GM19467 (cell line): ENCODE results near the gene SMIM43.
"Not testable (repeated sequence)": the region's sequence is repeated elsewhere in the genome, so short reads cannot be mapped to it uniquely, and the experiment has no call there.

Experiments used
- ATAC-seq: cut with Tn5 transposase; IDR thresholded peaks from one replicate; pipeline ENCODE4 v1.9.1; 2021; ENCODE audit warnings: mild to moderate bottlenecking, moderate library complexity; ENCODE audit not compliant: unreplicated experiment

Gene SMIM43

DNA sequence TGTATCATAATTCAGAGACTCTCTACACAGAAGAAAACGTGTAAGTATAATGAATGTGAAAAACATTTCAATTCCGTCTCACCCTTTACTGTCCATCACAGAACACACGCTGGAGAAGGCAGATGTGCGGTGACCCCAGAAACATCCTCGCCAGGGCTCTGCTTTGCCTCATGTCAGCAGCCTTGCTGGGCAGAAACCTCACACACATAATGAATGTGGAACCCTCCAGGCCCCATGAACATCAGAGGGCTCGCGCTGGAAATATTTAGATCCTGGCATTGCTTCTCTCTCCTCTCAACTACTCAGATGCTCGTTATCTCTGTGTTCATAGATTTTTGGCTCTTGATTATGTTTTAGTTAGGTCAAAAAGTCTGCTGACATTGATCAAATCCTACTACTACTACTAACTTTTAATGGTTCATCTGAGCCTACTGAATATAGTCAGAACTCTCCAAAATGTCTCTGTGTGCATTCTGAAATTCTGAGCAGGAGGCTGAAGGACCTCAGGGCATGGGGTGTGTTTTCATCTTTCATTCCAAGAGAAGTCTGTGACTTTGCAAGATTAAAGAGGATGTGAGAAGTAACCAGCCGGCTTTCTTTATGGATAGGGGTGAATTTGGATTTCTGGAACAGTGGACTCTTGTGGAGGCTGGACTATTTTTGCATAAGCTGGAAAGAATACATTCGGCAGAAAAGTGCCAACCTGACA is 27.0 kb downstream of the SMIM43 start:
- no peak for ATAC-seq

DNA sequence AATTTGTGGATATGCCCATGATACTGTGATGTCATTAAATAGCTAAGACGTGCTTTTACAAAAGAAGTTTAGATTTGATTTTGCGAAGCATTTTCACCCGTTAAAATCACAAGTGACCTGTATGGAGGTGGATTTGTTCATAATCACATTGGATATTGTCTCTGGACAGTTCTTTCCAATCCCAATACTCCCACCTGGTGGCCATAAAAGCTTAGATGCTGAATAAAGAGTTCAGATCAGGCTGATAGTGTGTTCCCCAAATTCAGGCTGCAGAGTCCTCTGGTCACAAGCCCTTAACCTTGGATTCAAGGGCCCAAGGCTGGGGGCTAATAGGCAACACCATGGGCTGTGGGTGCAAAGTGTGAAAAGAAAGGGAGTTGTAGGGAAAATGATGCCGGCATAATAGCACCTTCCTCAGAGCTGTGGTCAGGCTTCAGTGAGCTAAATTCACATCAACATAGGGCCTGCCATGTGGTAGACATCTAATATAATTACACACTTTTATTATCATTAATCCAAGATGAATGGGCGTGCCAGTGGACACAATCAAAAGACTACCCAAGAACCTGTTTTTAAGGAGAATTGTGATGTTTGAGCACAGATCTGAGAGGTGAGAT is 28.1 kb downstream of the SMIM43 start:
- no peak for ATAC-seq

DNA sequence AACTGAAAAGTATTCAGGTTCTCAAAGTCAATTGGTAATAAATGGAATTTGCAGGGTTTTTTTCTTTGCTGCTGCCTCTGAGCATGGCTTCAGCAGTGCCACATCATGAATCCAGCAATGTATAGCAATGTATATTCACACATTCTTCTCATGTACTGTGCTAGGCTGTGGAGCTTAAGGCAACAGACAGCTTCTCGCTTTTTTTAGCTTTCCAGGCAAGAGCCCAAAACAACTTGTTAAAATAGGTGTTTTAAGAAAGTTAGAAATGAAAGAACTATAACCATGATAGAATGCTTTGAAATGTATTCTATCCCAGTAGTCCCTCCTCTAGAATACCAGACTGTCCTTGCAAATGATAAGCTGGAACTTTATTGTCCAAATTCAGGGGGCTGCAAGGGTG is 30.4 kb downstream of the SMIM43 start:
- ATAC-seq = no peak

DNA sequence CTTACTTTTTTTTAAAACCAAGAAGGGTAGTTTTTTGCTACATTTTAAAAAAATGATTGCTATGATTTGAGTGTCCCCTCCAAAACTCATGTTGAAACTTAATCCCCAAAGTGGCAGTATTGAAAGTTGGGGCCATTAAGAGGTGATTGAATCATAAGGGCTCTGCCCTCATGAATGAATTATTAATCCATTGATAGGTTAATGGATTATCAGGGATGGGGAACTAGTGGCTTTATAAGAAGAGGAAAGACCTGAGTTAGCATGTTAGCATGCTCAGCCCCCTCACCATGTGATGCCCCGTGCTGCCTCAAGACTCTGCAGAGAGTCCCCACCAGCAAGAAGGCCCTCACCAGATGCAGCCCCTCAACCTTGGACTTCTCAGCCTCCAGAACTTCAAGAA is 31.0 kb downstream of the SMIM43 start:
- ATAC-seq = no peak

DNA sequence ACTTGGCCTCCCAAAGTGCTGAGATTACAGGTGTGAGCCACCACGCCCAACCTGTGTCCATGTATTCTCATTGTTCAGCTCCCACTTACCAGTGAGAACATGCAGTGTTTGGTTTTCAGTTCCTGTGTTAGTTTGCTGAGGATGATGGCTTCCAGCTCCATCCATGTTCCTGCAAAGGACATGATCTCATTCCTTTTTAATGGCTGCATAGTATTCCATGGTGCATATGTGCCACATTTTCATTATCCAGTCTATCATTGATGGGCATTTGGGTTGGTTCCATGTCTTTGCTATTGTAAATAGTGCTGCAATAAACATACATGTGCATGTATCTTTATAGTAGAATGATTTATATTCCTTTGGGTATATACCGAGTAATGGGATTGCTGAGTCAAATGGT is 35.2 kb downstream of the SMIM43 start:
- not testable (repeated sequence) for ATAC-seq

DNA sequence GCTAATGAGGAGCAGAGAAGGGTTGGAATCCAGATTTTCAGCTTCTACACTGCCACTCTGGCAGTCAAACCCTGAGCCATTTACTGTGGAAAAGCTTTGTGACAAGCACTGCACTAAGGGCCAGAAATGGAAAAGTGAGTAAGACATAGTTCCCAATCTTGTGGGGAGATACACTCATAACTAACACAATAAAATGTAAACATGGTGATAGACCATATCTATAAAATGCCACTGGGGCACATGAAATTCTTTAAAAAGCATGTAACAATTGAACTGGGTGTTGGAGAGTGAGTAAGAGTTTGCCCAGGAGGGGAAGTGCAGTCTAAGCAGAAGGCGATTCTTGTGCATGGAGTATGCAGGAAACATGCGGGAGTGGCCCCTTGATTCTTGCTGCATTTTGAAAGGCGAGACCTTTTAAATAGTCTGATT is 36.2 kb downstream of the SMIM43 start:
- no peak for ATAC-seq

DNA sequence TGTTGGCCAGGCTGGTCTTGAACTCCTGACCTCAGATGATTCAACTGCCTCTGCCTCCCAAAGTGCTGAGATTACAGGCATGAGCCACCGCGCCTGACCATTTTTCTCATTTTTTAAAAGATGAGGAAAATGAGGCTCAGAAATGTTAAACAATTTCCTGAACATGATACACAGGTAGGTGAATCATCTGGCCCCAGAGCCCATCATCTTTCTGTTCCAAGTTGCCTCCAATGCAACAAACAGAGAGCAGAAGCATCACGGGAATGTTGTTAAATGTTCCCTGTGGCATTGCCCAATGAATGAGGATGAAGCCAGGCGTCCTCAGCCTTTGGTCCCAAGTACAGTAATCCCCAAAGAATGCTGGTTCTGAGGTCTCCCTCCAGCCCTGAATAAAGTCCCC is 36.9 kb downstream of the SMIM43 start:
- no peak for ATAC-seq

DNA sequence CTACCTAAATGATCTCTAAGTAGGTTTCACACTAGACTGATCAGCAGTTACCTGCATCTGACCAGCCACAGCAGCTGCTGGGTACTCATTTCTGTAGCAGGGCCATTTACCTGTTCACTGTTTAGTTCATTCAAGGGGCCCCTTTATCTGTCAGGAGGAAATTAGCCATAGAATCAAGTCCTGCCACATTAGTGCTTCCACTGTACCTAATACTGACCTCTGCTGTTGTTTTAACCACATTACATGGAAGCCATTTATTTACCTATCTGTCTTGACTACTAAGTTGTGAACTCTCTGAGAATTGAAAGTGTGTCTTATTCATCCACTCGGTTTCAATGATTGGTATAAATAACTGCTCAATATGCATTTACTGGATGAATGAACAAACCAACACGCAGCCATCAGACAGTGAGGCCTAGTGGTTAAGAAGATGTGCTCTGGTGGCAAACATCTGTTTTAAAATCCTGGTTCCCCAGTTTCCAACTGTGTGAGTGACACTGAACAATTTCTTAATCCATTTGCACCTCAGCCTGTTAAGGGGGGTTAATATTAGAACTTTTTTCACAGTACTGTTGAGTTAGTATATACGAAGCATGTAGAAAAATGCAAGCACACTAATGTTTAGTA is 38.2 kb downstream of the SMIM43 start:
- peak; percentile 94 for ATAC-seq

DNA sequence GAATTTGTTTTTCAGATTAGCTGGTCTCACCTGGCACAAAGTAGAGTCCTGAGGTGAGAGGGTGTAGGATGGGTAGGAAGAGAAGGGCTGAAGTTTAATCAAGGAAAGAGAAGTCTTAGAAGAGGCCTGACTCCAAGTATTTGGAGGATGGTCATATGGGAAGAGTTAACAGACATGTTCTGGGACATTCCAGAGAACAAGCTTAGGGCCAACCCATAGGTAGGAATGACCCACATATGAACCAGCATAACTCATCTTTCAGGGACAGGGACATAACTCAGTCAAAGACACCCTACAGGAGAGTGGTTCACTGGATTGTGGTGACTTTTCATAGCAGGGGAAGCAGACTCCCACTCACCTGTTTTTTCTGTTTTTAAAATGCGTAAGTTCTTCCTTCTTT is 40.3 kb downstream of the SMIM43 start:
- ATAC-seq = no peak

DNA sequence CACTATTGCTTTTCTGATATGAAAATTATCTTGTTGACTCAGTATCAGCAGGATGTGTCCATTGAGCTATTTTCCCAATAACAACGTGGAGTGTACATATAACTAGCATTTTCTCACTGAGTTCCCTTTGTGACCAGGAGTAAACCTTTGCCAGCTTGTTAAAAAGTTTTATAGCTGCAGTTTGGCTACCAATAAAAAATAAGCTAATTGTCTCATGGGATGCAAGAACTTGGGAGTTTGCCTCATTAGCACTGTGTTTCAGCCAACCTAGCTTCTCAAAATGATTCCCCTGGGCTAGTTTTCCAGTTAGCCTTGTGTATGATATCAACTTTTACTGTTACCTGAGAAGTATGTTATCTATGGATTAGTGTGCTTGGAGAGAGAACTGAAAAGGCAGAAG is 43.3 kb downstream of the SMIM43 start:
- no peak for ATAC-seq

DNA sequence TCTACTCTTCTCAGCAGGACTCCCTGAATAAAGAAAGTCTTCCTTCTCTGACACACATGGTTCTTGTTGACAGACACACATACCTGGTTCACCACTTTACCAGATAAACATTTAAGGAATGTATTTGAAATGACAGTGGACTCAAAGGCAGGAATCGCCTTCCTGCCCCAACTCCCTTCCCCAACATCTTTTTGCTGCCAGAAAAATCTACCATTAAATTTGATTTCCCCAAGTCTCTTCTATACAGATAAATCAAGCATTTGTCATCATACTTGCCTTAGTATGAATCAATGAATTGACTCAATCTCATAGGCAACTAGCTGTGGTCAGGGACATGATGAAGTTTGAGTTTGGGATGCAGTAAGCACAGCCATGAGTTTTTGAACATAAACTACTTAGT is 44.9 kb downstream of the SMIM43 start:
- ATAC-seq = no peak

DNA sequence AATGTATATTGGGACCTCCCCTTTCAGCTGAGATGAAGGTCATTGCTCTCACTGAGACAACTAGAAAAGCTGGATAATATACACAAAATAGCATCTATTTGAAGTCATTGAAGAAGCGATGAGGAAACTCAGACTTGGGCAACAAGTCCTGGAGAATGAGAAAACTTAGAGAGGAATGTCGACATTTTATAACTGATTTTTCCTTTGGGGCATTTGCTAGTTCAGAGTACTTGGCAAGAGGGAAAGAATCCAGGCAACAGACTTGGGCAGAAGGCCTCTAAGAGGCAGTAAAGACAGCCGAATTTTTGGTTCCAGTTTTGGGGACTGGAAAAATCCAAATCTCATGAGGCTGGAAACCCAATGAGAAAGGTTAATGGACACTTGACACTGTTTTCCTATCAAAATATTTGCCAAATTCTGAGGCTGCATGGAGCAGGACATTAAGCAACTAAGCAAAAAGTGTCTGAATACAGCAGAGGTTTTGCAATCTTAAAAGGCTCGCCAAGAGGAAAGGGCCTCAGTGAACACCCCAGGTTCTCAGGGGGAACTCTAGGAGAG is 47.2 kb downstream of the SMIM43 start:
- ATAC-seq = no peak

DNA sequence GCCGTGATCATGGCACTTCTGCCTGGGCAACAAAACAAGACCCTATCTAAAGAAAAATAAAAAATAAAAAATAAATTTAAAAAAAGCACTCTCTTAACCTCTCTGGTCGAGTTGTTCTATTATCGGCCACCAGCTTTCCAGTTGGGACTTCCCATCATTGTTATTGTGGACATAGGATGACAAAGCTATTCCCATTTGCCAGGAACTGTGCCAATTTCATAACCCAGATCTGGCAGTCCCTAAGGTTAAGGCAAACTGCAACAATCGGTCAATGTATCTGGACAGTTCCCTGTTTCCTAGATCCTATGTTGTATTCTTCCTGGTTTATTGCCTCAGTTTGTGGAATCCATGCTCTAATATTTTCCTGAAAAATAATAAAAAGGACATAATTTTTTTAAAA is 50.4 kb downstream of the SMIM43 start:
- no peak for ATAC-seq

DNA sequence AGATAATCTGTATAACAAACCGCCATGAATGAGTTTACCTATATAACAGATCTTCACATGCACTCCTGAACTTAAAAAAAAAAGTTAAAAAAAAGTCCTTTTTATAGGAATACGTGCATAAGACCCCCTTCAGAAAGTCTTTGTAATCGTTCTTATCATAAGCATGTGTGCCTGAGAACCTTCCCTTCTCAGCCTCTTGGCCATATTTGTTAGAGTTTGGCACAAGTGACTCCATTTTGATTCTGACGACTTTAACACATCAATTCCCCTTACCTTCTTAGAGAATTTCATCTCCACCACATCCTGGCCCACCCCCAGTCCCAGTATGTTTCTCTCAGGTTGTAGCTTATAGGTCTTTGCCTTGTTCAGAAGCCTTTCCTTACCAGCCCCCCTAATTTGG is 52.2 kb downstream of the SMIM43 start:
- no peak for ATAC-seq

DNA sequence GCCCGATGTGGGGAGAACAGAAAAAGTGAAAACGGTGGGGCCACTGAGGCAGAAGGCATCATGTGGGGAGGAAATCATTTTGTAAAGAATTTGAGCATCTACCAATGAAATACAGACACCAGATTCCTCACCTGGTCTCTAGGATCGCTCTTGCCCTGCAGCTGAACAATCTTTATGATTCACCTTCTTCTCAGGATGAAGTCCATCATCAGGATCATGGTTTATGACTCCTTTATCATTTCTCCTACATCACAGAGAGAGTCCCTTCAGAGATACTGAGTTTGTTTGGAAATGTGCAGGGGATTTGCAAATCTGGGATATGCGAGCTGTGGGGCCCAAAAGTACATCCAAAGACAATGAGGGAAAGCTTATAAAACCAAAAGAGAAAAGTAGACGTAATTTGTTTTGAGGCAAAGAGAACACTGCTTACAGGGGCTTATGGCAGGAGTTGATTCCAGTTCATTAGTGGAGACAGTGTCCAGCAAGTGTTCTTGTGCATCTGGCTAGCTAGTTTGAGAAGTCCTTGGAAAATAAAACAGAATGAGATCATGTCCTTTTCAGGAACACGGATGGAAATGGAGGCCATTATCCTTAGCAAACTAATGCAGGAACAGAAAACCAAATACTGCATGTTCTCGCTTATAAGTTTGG is 52.8 kb downstream of the SMIM43 start:
- ATAC-seq = no peak

DNA sequence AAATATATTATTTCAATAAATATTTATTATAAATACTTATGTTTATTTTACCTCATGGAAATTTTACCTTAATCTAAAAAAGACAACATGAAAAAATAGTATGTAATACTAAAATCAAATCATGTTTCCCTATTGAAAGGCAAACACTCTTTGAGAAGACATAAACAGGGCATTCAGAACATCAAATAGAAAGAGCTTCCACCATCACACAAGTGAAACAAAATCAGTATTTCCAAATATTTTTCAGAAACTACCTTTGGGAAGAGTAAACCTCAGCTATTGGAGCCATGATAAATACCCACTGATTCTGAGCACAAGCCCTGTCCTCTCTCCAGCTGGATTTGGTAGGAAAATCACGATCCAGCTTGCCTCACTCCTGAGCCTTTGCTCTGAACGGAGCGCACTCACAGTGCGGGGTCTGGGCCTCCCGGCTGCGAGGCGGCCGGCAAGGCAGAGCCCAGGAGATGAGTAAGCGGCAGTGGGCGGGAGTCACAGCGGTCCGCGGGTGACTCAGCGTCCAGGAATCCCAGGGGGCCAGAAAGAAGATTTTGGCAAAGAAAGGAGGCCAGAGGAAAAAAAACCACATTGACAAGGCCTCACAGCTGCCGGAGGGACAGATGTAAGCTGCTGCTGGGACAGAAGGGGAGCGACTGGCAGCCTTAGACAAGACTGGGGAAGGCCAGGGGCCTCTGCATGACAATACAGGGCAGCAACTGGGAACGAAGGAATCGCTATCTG is 53.5 kb downstream of the SMIM43 start:
- peak; percentile 91 for ATAC-seq

DNA sequence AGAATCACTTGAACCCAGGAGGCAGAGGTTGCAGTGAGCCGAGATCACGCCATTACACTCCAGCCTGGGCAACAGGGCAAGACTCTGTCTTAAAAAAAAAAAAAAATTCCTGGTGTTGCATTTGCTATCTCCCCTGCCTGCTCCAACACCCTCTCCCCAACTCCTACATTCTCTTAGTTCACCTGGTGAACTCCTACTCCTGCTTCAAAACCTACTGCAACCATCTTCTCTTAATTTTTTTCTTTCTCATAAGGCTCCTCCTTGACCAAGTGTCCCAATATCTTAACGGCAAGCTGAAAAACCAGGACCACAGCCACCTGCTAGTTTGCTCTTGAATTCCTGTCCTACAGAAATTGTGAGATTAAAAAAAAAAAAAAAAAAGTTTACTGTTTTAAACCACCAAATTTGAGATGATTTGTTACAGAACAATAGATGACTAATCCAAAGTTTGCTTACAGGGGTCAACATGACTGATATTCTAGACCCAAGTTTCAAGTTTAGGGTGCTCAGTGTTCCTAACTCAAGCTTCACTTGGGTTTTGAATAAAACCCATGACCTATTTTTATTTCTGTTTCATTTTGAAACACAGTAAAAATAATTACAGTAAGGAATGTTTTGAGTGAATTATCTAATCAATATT is 55.1 kb downstream of the SMIM43 start:
- ATAC-seq = no peak
